ENCODE measurements around the gene ADAMTS15.

Gene ADAMTS15

DNA sequence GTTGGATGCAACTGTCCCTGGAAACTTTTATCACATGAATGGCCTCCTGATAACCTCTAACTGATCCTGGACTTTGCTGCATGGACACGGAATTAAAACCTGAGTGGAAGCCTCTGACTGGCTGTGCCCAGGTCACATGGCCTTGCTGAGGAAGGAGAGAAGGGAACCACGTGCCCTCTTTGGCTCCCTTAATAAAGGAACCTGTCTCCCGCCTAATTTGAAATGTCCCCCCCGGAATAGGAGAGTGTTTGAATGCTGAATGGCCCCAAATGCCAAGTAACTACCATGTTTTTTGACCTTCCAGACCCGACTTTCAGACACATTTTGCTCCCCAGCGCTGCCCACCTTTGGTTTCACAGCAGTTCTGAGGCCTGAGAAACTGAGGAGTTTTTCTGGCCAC lies 76.9 kb downstream of the ADAMTS15 start:
- Histone ChIP-seq H3K27ac (ENCODE audit: low read length) (no peak overlapping the region), H3K9ac (ENCODE audit: low read depth, low read length) (no peak overlapping the region), H3K27me3 (ENCODE audit: insufficient read depth, low read length) (peaks cover 9% of the 10 kb centered on the region; the same call in 1 of the 2 replicates), H3K4me3 (ENCODE audit: low read length) (no peak overlapping the region), H3K36me3 (ENCODE audit: insufficient read depth, low read depth, low read length) (no peaks in the 10 kb centered on the region), H3K9me3 (ENCODE audit: insufficient read depth, low read depth, low read length) (no peaks in the 10 kb centered on the region), H3K4me1 (ENCODE audit: insufficient read depth, low read length) (peaks cover 18% of the 10 kb centered on the region)

All from iPS-20b (cell line).